H9 (cell line): ENCODE measurements around the gene TBC1D9. TPM values are rescaled to one million over a fixed set of nuclear protein-coding genes. Genes with fewer than 3 reads are reported as not detected.

ENCODE experiments used
- DNase-seq: peaks from one replicate; pipeline ENCODE4 v3.0.0-alpha.2; 2017
- H2AFZ ChIP-seq: one replicate; pipeline ENCODE4 v1.6.1; 2013; ENCODE audit warnings: mild to moderate bottlenecking, low read length, control low read depth, moderate library complexity
- H2AK5ac ChIP-seq: 2 replicates; pipeline ENCODE4 v1.6.1; 2013; ENCODE audit warnings: low read length, control low read depth, mixed read lengths; ENCODE audit not compliant: insufficient read length
- H2BK120ac ChIP-seq: one replicate; pipeline ENCODE4 v1.6.1; 2013; ENCODE audit warnings: low read depth, mild to moderate bottlenecking, low read length, control low read depth, inconsistent platforms; ENCODE audit not compliant: poor library complexity, severe bottlenecking
- H2BK12ac ChIP-seq: 2 replicates; pipeline ENCODE4 v1.6.1; 2013; ENCODE audit warnings: low read length, control low read depth, mixed read lengths, low read depth; ENCODE audit not compliant: insufficient read length
- H2BK15ac ChIP-seq: 2 replicates; pipeline ENCODE4 v1.6.1; 2013; ENCODE audit warnings: low read depth, low read length, control low read depth
- H2BK20ac ChIP-seq: one replicate; pipeline ENCODE4 v1.6.1; 2013; ENCODE audit warnings: low read depth, mild to moderate bottlenecking, low read length, control low read depth, inconsistent platforms; ENCODE audit not compliant: poor library complexity, severe bottlenecking
- H2BK5ac ChIP-seq: 2 replicates; pipeline ENCODE4 v1.6.1; 2013; ENCODE audit warnings: low read length, control low read depth, mixed read lengths; ENCODE audit not compliant: insufficient read length
- H3K14ac ChIP-seq: 2 replicates; pipeline ENCODE4 v1.6.1; 2013; ENCODE audit warnings: low read length, control low read depth; ENCODE audit not compliant: insufficient read depth
- H3K18ac ChIP-seq: 2 replicates; pipeline ENCODE4 v1.6.1; 2013; ENCODE audit warnings: low read depth, mild to moderate bottlenecking, mixed read lengths, low read length, control low read depth; ENCODE audit not compliant: insufficient read length
- H3K23ac ChIP-seq: 2 replicates; pipeline ENCODE4 v1.6.1; 2013; ENCODE audit warnings: low read length, control low read depth, mixed read lengths, low read depth; ENCODE audit not compliant: insufficient read length
- H3K23me2 ChIP-seq: 2 replicates; pipeline ENCODE4 v1.6.1; 2013; ENCODE audit warnings: low read depth, mild to moderate bottlenecking, mixed read lengths, low read length, control low read depth; ENCODE audit not compliant: insufficient read length, poor library complexity, severe bottlenecking
- H3K27ac ChIP-seq: 2 replicates; pipeline ENCODE4 v1.5.1; 2013; ENCODE audit warnings: low read length, control low read depth, mixed read lengths, low read depth; ENCODE audit not compliant: insufficient read length
- H3K27me3 ChIP-seq: 2 replicates; pipeline ENCODE4 v1.6.1; 2013; ENCODE audit warnings: low read length, control low read depth, inconsistent platforms; ENCODE audit not compliant: insufficient read depth
- H3K4ac ChIP-seq: 2 replicates; pipeline ENCODE4 v1.6.1; 2013; ENCODE audit warnings: low read depth, mild to moderate bottlenecking, control low read depth, inconsistent platforms, low read length, moderate library complexity
- H3K4me1 ChIP-seq: 2 replicates; pipeline ENCODE4 v1.6.1; 2013; ENCODE audit warnings: low read length, control low read depth, inconsistent platforms; ENCODE audit not compliant: insufficient read depth
- H3K4me2 ChIP-seq: 2 replicates; pipeline ENCODE4 v1.6.1; 2013; ENCODE audit warnings: low read length, control low read depth, mixed read lengths; ENCODE audit not compliant: insufficient read length, insufficient read depth
- H3K56ac ChIP-seq: 2 replicates; pipeline ENCODE4 v1.6.1; 2013; ENCODE audit warnings: low read depth, mild to moderate bottlenecking, mixed read lengths, low read length, control low read depth; ENCODE audit not compliant: insufficient read length
- H3K79me1 ChIP-seq: 2 replicates; pipeline ENCODE4 v1.6.1; 2013; ENCODE audit warnings: low read depth, mild to moderate bottlenecking, moderate library complexity, low read length, control low read depth, inconsistent platforms; ENCODE audit not compliant: insufficient read depth, poor library complexity, severe bottlenecking
- H3K79me2 ChIP-seq: 2 replicates; pipeline ENCODE4 v1.6.1; 2013; ENCODE audit warnings: low read length, control low read depth, inconsistent platforms; ENCODE audit not compliant: insufficient read depth
- H3K9ac ChIP-seq: 2 replicates; pipeline ENCODE4 v1.6.1; 2013; ENCODE audit warnings: low read length, control low read depth, mixed read lengths; ENCODE audit not compliant: insufficient read length; ENCODE audit errors: extremely low read depth
- H3K9me3 ChIP-seq: one replicate; pipeline ENCODE4 v1.6.1; 2013; ENCODE audit warnings: low read depth, low read length, inconsistent platforms; ENCODE audit not compliant: control insufficient read depth
- H3T11ph ChIP-seq: one replicate; pipeline ENCODE4 v1.6.1; 2013; ENCODE audit warnings: mild to moderate bottlenecking, low read length, control low read depth, inconsistent platforms
- H4K20me1 ChIP-seq: one replicate; pipeline ENCODE4 v1.6.1; 2013; ENCODE audit not compliant: control insufficient read depth, insufficient read length, insufficient read depth
- H4K5ac ChIP-seq: 2 replicates; pipeline ENCODE4 v1.6.1; 2013; ENCODE audit warnings: low read depth, mild to moderate bottlenecking, mixed read lengths, low read length, control low read depth; ENCODE audit not compliant: insufficient read length
- H4K8ac ChIP-seq: replicated peaks from 2 replicates; pipeline ENCODE4 v1.6.1; 2013; ENCODE audit warnings: low read length, control low read depth, mixed read lengths, low read depth; ENCODE audit not compliant: insufficient read length
- H4K91ac ChIP-seq: 2 replicates; pipeline ENCODE4 v1.6.1; 2013; ENCODE audit warnings: low read depth, mild to moderate bottlenecking, moderate library complexity, mixed read lengths, low read length, control low read depth; ENCODE audit not compliant: insufficient read length
- H3K27ac Mint-ChIP-seq, 3 experiments: 2 replicates in 2 of 3; 3 replicates in 1 of 3; pipeline ENCODE4 v1.8.0; 2020 to 2021; ENCODE audit warnings: mixed read lengths in 3 of 3, mild to moderate bottlenecking in 1 of 3, moderate library complexity in 1 of 3
- H3K27me3 Mint-ChIP-seq: 2 replicates; pipeline ENCODE4 v1.8.0; 2021; ENCODE audit warnings: low read depth, mild to moderate bottlenecking, moderate library complexity, mixed read lengths
- H3K36me3 Mint-ChIP-seq, 3 experiments: 2 replicates in 2 of 3; 3 replicates in 1 of 3; pipeline ENCODE4 v1.8.0; 2020 to 2021; ENCODE audit warnings: low read depth in 3 of 3, mixed read lengths in 3 of 3; ENCODE audit not compliant: insufficient read depth in 1 of 3
- H3K4me1 Mint-ChIP-seq, 2 experiments: 2 replicates each; pipeline ENCODE4 v1.8.0; 2020; ENCODE audit warnings: mixed read lengths in 2 of 2
- H3K4me3 Mint-ChIP-seq, 2 experiments: 2 replicates in 1 of 2; 3 replicates in 1 of 2; pipeline ENCODE4 v1.8.0; 2020 to 2021; ENCODE audit warnings: mild to moderate bottlenecking in 2 of 2, mixed read lengths in 2 of 2, moderate library complexity in 1 of 2
- H3K9me3 Mint-ChIP-seq, 2 experiments: 2 replicates in 1 of 2; 3 replicates in 1 of 2; pipeline ENCODE4 v1.8.0; 2020; ENCODE audit warnings: mild to moderate bottlenecking in 2 of 2, mixed read lengths in 2 of 2, moderate library complexity in 1 of 2
- WGBS: extraction: QIAGEN DNeasy Blood & Tissue Kit; methylation state at CpG from one replicate; pipeline ENCODE4 v1.1.7; 2013; ENCODE audit warnings: missing lambda C conversion rate, low lambda C conversion rate, mixed read lengths; ENCODE audit not compliant: insufficient read length; ENCODE audit errors: extremely low coverage; 5-methylcytosine and 5-hydroxymethylcytosine counted together
- total RNA-seq: library from RNA; stranded (reverse); gene quantifications from 2 replicates; pipeline ENCODE4 v1.2.1, GENCODE V29; 2021
- TF ChIP-seq, protein P1 (sequence below): fragments of 200-600 bp; sonication (generic); conservative IDR thresholded peaks from 3 replicates; pipeline ENCODE4 v1.8.0; 2021; ENCODE audit warnings: antibody characterized with exemption, mild to moderate bottlenecking

TBC1D9 gene
- total RNA-seq, 1 experiment from 2014 or later, result 0.63 TPM

DNA sequence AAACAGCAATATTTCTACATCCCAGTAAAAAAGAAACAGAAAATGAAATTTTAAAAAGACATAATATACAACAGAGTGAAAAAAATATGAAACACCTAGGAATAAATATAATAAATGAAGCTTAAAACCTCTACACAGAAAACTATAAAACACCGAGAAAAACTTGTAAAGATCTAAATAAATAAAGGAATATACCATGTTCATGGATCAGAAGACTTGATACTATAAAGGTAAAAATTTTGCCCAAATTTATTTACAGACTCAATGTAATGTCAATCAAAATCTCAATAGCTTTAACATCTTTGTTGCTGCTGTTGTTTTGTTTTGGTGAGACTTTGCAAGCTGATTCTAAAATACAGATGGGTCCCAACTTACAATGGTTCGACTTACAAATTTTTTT, 5.7 kb downstream of the TBC1D9 start:
- H3T11ph ChIP-seq, result no peak overlapping the region
- TF ChIP-seq, protein P1, sequence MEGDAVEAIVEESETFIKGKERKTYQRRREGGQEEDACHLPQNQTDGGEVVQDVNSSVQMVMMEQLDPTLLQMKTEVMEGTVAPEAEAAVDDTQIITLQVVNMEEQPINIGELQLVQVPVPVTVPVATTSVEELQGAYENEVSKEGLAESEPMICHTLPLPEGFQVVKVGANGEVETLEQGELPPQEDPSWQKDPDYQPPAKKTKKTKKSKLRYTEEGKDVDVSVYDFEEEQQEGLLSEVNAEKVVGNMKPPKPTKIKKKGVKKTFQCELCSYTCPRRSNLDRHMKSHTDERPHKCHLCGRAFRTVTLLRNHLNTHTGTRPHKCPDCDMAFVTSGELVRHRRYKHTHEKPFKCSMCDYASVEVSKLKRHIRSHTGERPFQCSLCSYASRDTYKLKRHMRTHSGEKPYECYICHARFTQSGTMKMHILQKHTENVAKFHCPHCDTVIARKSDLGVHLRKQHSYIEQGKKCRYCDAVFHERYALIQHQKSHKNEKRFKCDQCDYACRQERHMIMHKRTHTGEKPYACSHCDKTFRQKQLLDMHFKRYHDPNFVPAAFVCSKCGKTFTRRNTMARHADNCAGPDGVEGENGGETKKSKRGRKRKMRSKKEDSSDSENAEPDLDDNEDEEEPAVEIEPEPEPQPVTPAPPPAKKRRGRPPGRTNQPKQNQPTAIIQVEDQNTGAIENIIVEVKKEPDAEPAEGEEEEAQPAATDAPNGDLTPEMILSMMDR, result no peak
- no peak overlapping the region for H3K56ac ChIP-seq
- no peak overlapping the region for H4K8ac ChIP-seq
- no peak overlapping the region for H2AFZ ChIP-seq
- peaks cover 6% of the 10 kb centered on the region in 2 experiments for H3K4me1 Mint-ChIP-seq
- H3K9me3 Mint-ChIP-seq, result peaks cover 3 to 9% of the 10 kb centered on the region in 2 experiments; a peak in 3 of 5 replicates
- H3K23ac ChIP-seq, result no peak overlapping the region
- H2BK5ac ChIP-seq, result no peak overlapping the region
- H3K9ac ChIP-seq, result no peak overlapping the region
- no CpG with 5 or more reads among the region's 2 CpGs for WGBS
- H2BK120ac ChIP-seq, result no peak overlapping the region
- H4K20me1 ChIP-seq, result no peaks in the 10 kb centered on the region
- no peak overlapping the region for H3K4me2 ChIP-seq
- H3K4ac ChIP-seq, result no peak overlapping the region
- no peaks in the 10 kb centered on the region for H3K4me1 ChIP-seq
- H2BK20ac ChIP-seq, result no peak overlapping the region
- no peaks in the 10 kb centered on the region for H3K9me3 ChIP-seq
- H3K36me3 Mint-ChIP-seq, result peaks cover 0 to 6% (median 2%) of the 10 kb centered on the region in 3 experiments; a peak in 2 of 7 replicates
- H3K27ac Mint-ChIP-seq, result no peak overlapping the region
- peaks cover 19% of the 10 kb centered on the region; the same call in 1 of the 2 replicates for H3K27me3 ChIP-seq
- H2BK15ac ChIP-seq, result no peak overlapping the region
- H3K4me3 Mint-ChIP-seq, result no peak overlapping the region
- no peak overlapping the region for H2AK5ac ChIP-seq
- H3K23me2 ChIP-seq, result no peaks in the 10 kb centered on the region
- peaks cover 49% of the 10 kb centered on the region for H3K27me3 Mint-ChIP-seq
- no peak overlapping the region for H3K27ac ChIP-seq
- no peak overlapping the region for H3K14ac ChIP-seq
- H3K79me1 ChIP-seq, result no peaks in the 10 kb centered on the region
- no peak overlapping the region for H2BK12ac ChIP-seq
- no peak for DNase-seq
- no peak overlapping the region for H4K91ac ChIP-seq
- no peak overlapping the region for H3K18ac ChIP-seq
- H4K5ac ChIP-seq, result no peak overlapping the region
- no peaks in the 10 kb centered on the region for H3K79me2 ChIP-seq
